Stimulated activated naive CD8-positive, alpha-beta T cell treated with anti-CD3 and anti-CD28 coated beads, Interleukin-15, Interleukin-2, amounts not matched to agents 100 ng/mL and 50 ng/mL, for 24 hours (primary cell): ENCODE measurements around the gene TAF1B.

Experiments used
- H3K27ac Mint-ChIP-seq: one replicate; pipeline ENCODE4 v1.8.0; 2021; ENCODE audit warnings: mild to moderate bottlenecking, mixed read lengths
- H3K27me3 Mint-ChIP-seq: one replicate; pipeline ENCODE4 v1.8.0; 2021; ENCODE audit warnings: mixed read lengths
- H3K36me3 Mint-ChIP-seq: one replicate; pipeline ENCODE4 v1.8.0; 2021; ENCODE audit warnings: low read depth, mixed read lengths
- H3K4me1 Mint-ChIP-seq: one replicate; pipeline ENCODE4 v1.8.0; 2021; ENCODE audit warnings: low read depth, mixed read lengths
- H3K4me3 Mint-ChIP-seq: one replicate; pipeline ENCODE4 v1.8.0; 2021; ENCODE audit warnings: mild to moderate bottlenecking, mixed read lengths
- H3K9me3 Mint-ChIP-seq: one replicate; pipeline ENCODE4 v1.8.0; 2021; ENCODE audit warnings: mixed read lengths

Gene TAF1B

DNA sequence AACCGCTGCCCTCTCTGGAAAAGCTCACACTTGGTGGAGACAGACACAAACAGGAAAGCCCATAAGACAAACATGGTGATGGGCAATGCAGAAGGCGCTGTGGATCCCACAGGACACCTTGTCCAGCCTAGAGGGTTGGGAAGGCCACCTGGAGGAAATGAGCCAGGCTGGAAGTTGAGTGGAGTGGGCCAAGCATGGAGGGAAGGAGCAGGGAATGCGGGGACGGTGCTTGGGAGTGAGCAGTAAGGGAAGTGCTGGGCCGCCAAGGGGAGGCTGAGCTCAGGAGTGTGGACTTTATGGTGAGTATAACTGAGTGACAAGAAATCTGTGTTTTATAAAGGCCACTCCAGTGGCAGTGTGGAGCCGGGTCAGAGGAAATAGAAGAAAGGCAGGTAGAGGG, 105.4 kb downstream of the TAF1B start:
- Mint-ChIP-seq H3K4me1 (peaks cover 7% of the 10 kb centered on the region), H3K4me3 (no peak overlapping the region), H3K36me3 (no peaks in the 10 kb centered on the region), H3K9me3 (no peaks in the 10 kb centered on the region), H3K27me3 (peaks cover 55% of the 10 kb centered on the region), H3K27ac (no peak overlapping the region)

DNA sequence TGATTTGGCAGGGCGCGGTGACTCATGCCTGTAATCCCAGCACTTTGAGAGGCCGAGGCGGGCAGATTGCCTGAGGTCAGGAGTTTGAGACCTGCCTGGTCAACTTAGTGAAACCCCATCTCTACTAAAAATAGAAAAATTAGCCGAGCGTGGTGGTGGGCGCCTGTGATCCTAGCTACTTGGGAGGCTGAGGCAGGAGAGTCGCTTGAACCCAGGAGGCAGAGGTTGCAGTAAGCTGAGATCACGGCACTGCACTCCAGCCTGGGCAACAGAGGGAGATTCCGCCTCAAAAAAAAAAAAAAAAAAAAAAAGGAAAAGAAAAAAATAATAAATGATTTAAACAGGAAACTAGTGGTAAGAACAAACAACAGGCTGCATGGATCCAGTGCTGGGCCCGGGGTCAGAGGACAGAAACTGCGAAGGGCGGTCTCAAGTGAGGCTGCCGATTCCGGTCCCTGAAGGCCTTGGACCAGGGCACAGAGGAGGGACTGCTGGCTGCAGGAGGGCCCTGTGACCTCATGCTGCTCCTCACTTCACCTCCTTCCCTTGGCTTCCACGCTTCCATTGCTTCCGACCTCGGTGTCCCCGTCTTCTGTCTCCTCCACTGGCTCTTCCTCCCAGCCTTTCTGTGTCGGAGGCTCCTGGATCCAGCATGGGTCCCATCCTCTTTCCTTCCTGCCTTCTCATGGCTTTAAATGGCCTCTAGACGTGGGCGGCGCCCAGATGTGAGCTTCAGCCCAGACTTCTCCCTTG, 106.1 kb downstream of the TAF1B start:
- Mint-ChIP-seq H3K36me3 (no peaks in the 10 kb centered on the region), H3K27me3 (peaks cover 61% of the 10 kb centered on the region), H3K9me3 (no peaks in the 10 kb centered on the region), H3K27ac (no peak overlapping the region), H3K4me1 (peaks cover 7% of the 10 kb centered on the region), H3K4me3 (peak overlapping the region; percentile 72)

DNA sequence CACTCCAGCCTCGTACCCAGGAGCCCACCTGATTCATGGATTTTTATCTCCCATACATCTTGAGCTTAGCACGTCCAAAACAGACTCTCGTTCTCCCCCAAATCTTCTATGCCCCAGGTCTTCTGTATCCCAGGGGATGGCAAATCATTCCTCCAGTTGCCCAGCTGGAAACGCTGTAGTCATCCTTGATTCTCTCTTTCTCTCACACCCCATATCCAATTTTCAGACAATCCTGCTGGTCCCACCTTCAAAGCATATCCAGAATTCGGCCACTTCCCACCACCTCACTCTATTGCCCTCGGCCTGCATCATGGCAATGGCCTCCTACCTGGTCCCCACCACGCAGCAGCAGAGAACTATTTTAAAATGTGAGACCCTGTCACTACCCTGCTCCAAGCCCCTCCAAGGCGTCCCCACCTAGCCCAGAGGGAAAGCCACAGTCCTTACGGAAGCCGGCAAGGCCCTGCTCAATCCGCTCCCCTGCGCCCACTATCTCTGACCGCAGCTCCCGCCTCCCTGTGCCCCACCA, 106.8 kb downstream of the TAF1B start:
- no peaks in the 10 kb centered on the region for H3K36me3 Mint-ChIP-seq
- peak overlapping the region; percentile 72 for H3K4me3 Mint-ChIP-seq
- H3K27ac Mint-ChIP-seq: no peak overlapping the region

GRCh38 chr2:9950521-9951271, 107.4 kb downstream of the TAF1B start:
- Mint-ChIP-seq H3K9me3 (no peaks in the 10 kb centered on the region), H3K27ac (peak overlapping the region; percentile 32), H3K36me3 (no peaks in the 10 kb centered on the region), H3K4me1 (peaks cover 7% of the 10 kb centered on the region), H3K27me3 (peaks cover 58% of the 10 kb centered on the region), H3K4me3 (peak overlapping the region; percentile 72)

More for the DNA sequence above, 106.8 kb downstream of the TAF1B start:
- Mint-ChIP-seq H3K9me3 (no peaks in the 10 kb centered on the region), H3K4me1 (peaks cover 7% of the 10 kb centered on the region), H3K27me3 (peaks cover 61% of the 10 kb centered on the region)

- H3K27me3 Mint-ChIP-seq: peaks cover 58% of the 10 kb centered on the region
- no peaks in the 10 kb centered on the region for H3K36me3 Mint-ChIP-seq
- H3K9me3 Mint-ChIP-seq: no peaks in the 10 kb centered on the region
- H3K27ac Mint-ChIP-seq: no peak overlapping the region
- H3K4me3 Mint-ChIP-seq: no peak overlapping the region
- H3K4me1 Mint-ChIP-seq: peaks cover 7% of the 10 kb centered on the region
These were observed 107.9 kb downstream of the TAF1B start for GRCh38 chr2:9951272-9951521.

DNA sequence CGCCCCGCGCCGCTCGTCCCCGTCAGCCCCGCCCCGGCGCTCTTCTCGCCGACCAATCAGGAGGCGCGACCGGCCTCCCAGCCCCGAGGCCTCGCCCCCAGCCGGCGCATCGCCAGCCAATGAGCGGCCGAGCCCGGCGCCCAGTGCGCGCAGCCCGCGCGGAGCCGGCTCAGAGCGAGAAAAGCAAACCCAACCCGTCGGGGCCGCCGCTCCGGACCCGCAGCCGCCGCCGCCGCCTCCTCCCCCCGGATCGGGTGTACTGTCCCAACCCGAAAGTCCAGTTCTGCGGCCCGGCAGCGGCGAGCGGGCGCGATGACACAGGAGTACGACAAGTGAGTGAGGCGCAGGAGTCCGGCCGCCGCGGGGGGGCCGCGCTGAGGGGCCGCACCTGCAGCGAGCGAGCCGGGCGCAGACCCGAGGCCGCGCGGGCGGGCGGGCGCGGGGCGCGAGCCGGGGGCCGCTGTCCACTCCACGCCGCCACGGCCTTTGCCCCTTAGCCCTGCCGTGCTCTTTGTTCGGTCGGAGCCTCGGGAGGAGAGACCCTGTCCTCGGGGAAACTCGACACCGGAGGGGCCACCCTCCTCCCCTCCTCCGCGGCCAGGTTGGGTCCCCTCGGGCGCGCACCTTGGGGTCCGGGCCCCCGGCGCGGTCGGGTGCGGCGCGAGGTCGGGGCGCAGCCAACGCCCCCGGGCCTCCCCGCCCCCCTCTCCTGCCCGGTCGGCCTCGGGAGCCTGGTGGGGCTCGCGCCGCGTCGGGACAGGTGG, 108.4 kb downstream of the TAF1B start, which contains the start of gene GRHL1:
GRHL1 (plus strand) TSS at position 172 of the 764 bp plus-strand sequence; CDS start at position 313, 141 bp downstream.
- Mint-ChIP-seq H3K9me3 (no peaks in the 10 kb centered on the region), H3K27me3 (peaks cover 55% of the 10 kb centered on the region), H3K4me3 (peak within 1 kb of the TSS; percentile 77), H3K4me1 (peaks cover 7% of the 10 kb centered on the region), H3K27ac (peak within 1 kb of the TSS; percentile 32), H3K36me3 (no peaks in the 10 kb centered on the region)

- no peaks in the 10 kb centered on the region for H3K36me3 Mint-ChIP-seq
- H3K4me1 Mint-ChIP-seq: peaks cover 7% of the 10 kb centered on the region
- H3K9me3 Mint-ChIP-seq: no peaks in the 10 kb centered on the region
- peaks cover 52% of the 10 kb centered on the region for H3K27me3 Mint-ChIP-seq
- H3K27ac Mint-ChIP-seq: no peak overlapping the region
- H3K4me3 Mint-ChIP-seq: peak overlapping the region; percentile 77
These were observed 109.0 kb downstream of the TAF1B start for GRCh38 chr2:9952286-9952737.

DNA sequence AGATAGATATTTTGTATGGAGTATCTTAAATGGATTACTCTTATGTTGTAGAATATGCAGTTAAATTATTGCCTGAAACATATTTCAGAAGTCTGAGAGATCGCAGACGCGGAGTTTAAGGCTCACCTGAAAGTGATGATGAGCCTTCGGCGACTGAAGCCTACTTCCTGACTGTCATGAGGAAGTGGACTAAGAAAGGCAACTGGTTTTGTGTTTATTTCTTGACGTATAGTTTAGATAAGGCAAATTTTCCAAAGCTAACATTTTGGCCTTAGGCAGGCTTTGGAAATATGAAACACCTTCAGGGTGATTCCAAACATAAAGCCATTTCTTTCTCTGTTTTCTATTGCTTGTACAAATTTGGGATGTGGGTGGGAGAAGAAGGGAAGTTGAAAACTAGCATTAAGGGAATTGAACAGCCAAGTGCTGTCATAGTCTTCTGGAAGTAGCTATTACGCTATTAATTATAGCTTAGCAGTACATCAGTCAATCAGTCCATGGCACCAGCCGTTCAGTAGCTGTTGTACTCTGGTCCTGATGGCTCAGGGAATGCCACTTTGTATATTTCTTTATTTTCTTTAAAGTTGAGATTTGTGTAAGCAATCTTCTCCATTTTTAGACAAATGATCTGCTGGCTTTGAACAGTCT, 109.7 kb downstream of the TAF1B start:
- Mint-ChIP-seq H3K36me3 (no peaks in the 10 kb centered on the region), H3K9me3 (no peaks in the 10 kb centered on the region), H3K4me1 (peaks cover 7% of the 10 kb centered on the region), H3K27ac (no peak overlapping the region), H3K4me3 (peak overlapping the region; percentile 77), H3K27me3 (peaks cover 54% of the 10 kb centered on the region)

DNA sequence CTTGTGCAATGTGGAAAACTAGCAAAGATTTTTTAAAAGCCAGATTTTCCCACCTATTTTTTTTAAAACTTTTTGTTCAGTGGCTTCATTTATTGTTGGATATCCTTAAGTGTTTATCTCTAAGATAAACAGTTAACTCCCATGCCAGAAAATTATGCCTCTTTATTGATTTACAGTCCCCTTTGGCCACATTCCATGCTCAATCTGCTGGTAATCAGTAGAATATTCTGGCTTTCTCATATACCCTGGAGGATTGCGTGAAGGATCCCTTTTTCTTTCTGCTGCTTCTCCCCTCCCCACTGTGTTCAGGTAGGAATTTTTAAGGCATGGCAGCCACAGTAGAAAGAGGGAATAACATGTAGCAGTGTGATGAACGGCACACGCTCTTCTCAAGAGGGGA, 110.9 kb downstream of the TAF1B start:
- Mint-ChIP-seq H3K27ac (no peak overlapping the region), H3K4me3 (no peak overlapping the region), H3K9me3 (no peaks in the 10 kb centered on the region), H3K4me1 (peaks cover 7% of the 10 kb centered on the region), H3K36me3 (no peaks in the 10 kb centered on the region), H3K27me3 (peaks cover 49% of the 10 kb centered on the region)

- Mint-ChIP-seq H3K27ac (no peak overlapping the region), H3K9me3 (no peaks in the 10 kb centered on the region), H3K36me3 (no peaks in the 10 kb centered on the region), H3K4me3 (no peak overlapping the region), H3K4me1 (no peaks in the 10 kb centered on the region), H3K27me3 (peaks cover 38% of the 10 kb centered on the region)
These were observed 114.8 kb downstream of the TAF1B start for GRCh38 chr2:9958057-9958456.

DNA sequence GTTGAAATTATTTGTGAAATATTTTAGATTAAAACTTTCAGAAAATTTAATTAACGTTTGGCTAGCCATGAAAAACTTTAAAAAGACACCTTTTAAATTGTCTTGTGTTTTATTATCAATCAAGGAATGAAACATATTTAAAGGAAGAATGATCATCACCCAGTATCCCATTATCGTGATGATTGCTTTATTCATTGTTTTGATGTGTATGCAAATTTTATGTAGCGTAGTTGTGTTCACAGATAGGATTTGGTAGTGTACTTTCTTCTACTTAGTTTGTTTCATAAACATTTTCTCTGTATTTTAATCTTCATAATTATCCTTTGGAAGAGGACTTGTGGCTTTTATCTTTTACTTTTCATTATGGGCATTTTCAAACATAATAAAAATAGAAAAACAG, 116.0 kb downstream of the TAF1B start:
- Mint-ChIP-seq H3K9me3 (no peaks in the 10 kb centered on the region), H3K36me3 (no peaks in the 10 kb centered on the region), H3K4me3 (no peak overlapping the region), H3K27ac (no peak overlapping the region), H3K27me3 (peaks cover 26% of the 10 kb centered on the region), H3K4me1 (no peaks in the 10 kb centered on the region)

GRCh38 chr2:9961013-9961412, 117.7 kb downstream of the TAF1B start:
- H3K9me3 Mint-ChIP-seq: no peaks in the 10 kb centered on the region
- H3K4me1 Mint-ChIP-seq: peaks cover 8% of the 10 kb centered on the region
- H3K36me3 Mint-ChIP-seq: no peaks in the 10 kb centered on the region
- H3K27me3 Mint-ChIP-seq: peaks cover 20% of the 10 kb centered on the region
- H3K27ac Mint-ChIP-seq: no peak overlapping the region
- no peak overlapping the region for H3K4me3 Mint-ChIP-seq

GRCh38 chr2:9964334-9964980, 121.2 kb downstream of the TAF1B start:
- H3K9me3 Mint-ChIP-seq: no peaks in the 10 kb centered on the region
- H3K4me1 Mint-ChIP-seq: peaks cover 8% of the 10 kb centered on the region
- H3K27me3 Mint-ChIP-seq: peaks cover 6% of the 10 kb centered on the region
- H3K36me3 Mint-ChIP-seq: no peaks in the 10 kb centered on the region
- no peak overlapping the region for H3K4me3 Mint-ChIP-seq
- no peak overlapping the region for H3K27ac Mint-ChIP-seq
